IPS-NIHi11 (cell line): ENCODE data around the gene SCG5.

Experiments
- DNase-seq: peaks from one replicate; pipeline ENCODE4 v3.0.0; 2012; ENCODE audit warnings: mixed read lengths, low spot score

SCG5 gene

GRCh38 chr15:32723171-32723948 lies 81.8 kb downstream of the SCG5 start:
- DNase-seq = no peak

- no peak for DNase-seq
Observed at GRCh38 chr15:32729700-32730395, 88.3 kb downstream of the SCG5 start.

- peak; percentile 89 for DNase-seq
Observed at GRCh38 chr15:32730677-32731654, 89.5 kb downstream of the SCG5 start.

DNA sequence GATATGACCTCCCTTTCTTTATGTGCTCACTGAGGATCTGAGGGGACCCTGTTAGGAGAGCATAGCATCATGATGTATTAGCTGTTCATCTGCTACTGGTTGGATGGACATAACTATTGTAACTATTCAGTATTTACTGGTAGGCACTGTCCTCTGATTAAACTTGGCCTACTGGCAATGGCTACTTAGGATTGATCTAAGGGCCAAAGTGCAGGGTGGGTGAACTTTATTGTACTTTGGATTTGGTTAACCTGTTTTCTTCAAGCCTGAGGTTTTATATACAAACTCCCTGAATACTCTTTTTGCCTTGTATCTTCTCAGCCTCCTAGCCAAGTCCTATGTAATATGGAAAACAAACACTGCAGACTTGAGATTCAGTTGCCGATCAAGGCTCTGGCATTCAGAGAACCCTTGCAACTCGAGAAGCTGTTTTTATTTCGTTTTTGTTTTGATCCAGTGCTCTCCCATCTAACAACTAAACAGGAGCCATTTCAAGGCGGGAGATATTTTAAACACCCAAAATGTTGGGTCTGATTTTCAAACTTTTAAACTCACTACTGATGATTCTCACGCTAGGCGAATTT lies 91.2 kb downstream of the SCG5 start:
- DNase-seq = no peak

DNA sequence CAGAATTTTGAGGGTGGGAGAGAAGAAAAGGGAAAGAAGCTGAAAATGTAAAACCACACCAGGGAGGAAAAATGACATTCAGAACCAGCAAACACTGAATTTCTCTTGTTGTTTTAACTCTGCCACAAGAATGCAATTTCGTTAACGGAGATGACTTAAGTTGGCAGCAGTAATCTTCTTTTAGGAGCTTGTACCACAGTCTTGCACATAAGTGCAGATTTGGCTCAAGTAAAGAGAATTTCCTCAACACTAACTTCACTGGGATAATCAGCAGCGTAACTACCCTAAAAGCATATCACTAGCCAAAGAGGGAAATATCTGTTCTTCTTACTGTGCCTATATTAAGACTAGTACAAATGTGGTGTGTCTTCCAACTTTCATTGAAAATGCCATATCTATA lies 91.8 kb downstream of the SCG5 start:
- no peak for DNase-seq

GRCh38 chr15:32735989-32736700 lies 94.6 kb downstream of the SCG5 start:
- DNase-seq = no peak

GRCh38 chr15:32736701-32737061 lies 95.2 kb downstream of the SCG5 start:
- no peak for DNase-seq

- no peak for DNase-seq
Observed at GRCh38 chr15:32737304-32737703, 95.8 kb downstream of the SCG5 start.

- DNase-seq = no peak
Observed at GRCh38 chr15:32738666-32739065, 97.2 kb downstream of the SCG5 start.

GRCh38 chr15:32739522-32740063 lies 98.1 kb downstream of the SCG5 start:
- no peak for DNase-seq

- DNase-seq = no peak
Observed at GRCh38 chr15:32743411-32744140, 102.1 kb downstream of the SCG5 start.

GRCh38 chr15:32746116-32746857 lies 104.8 kb downstream of the SCG5 start:
- no peak for DNase-seq
